OCI-LY7 (cell line): ENCODE data around the gene UBE2J2. TPM values are rescaled to one million over a fixed set of nuclear protein-coding genes. Genes with fewer than 3 reads are reported as not detected.

ENCODE experiments used
- BruUV-seq: library from RNA; stranded (reverse); fragments of 400-500 nt; replicated peaks from 2 replicates; lab custom pipeline; 2021; lab: Mats Ljungman, UMichigan
- CTCF ChIA-PET: fragments of 300-600 bp; sonication (Branson Sonifier 250); formaldehyde crosslinking; loops from one replicate; lab custom pipeline; 2022; ENCODE audit warnings: antibody characterized with exemption; ENCODE audit not compliant: unreplicated experiment; lab: Charles Lee
- POLR2A ChIA-PET: fragments of 300-600 bp; sonication (Branson Sonifier 250); formaldehyde crosslinking; loops from one replicate; lab custom pipeline; 2022; ENCODE audit warnings: antibody characterized with exemption; lab: Charles Lee
- DNase-seq: peaks from one replicate; pipeline ENCODE4 v3.0.0-alpha.2; 2015; ENCODE audit warnings: low spot score
- H2AFZ ChIP-seq: fragments of 200-600 bp; sonication (generic), shearing (Covaris generic); 2 replicates; pipeline ENCODE4 v1.6.1; 2014; ENCODE audit warnings: mild to moderate bottlenecking, antibody characterized with exemption, low read length, moderate library complexity
- H3K27ac ChIP-seq: fragments of 200-600 bp; sonication (generic); 2 replicates; pipeline ENCODE4 v1.5.1; 2014; ENCODE audit warnings: mixed run types, low read depth, mild to moderate bottlenecking, moderate library complexity, low read length, inconsistent platforms; ENCODE audit not compliant: poor library complexity, severe bottlenecking
- H3K36me3 ChIP-seq: fragments of 200-600 bp; sonication (generic); 2 replicates; pipeline ENCODE4 v1.6.1; 2014; ENCODE audit warnings: mild to moderate bottlenecking, antibody characterized with exemption, low read length, moderate library complexity, mixed read lengths; ENCODE audit not compliant: insufficient read depth
- H3K4me1 ChIP-seq: fragments of 200-600 bp; sonication (generic); 2 replicates; pipeline ENCODE4 v1.5.1; 2014; ENCODE audit warnings: mild to moderate bottlenecking, low read length; ENCODE audit not compliant: insufficient read depth, poor library complexity, severe bottlenecking
- H3K4me2 ChIP-seq: fragments of 200-600 bp; sonication (generic); 2 replicates; pipeline ENCODE4 v1.6.1; 2014; ENCODE audit warnings: mild to moderate bottlenecking, low read length
- H3K4me3 ChIP-seq: fragments of 200-600 bp; sonication (generic); 2 replicates; pipeline ENCODE4 v1.5.1; 2014; ENCODE audit warnings: mild to moderate bottlenecking, low read depth, low read length; ENCODE audit not compliant: poor library complexity, severe bottlenecking
- H3K79me2 ChIP-seq: fragments of 200-600 bp; sonication (generic); 2 replicates; pipeline ENCODE4 v1.6.1; 2016; ENCODE audit warnings: low read depth, mild to moderate bottlenecking, low read length, moderate library complexity, mixed read lengths; ENCODE audit not compliant: insufficient read depth
- H3K9me2 ChIP-seq: fragments of 200-600 bp; sonication (generic); 2 replicates; pipeline ENCODE4 v1.6.1; 2016; ENCODE audit warnings: mild to moderate bottlenecking, low read length, mixed read lengths; ENCODE audit not compliant: insufficient read depth
- H3K9me3 ChIP-seq: fragments of 200-600 bp; sonication (generic); 2 replicates; pipeline ENCODE4 v1.6.1; 2014; ENCODE audit warnings: mild to moderate bottlenecking, mixed run types, low read length, mixed read lengths
- H4K20me1 ChIP-seq: fragments of 200-600 bp; sonication (generic); 2 replicates; pipeline ENCODE4 v1.6.1; 2014; ENCODE audit warnings: mild to moderate bottlenecking, antibody characterized with exemption, low read length, moderate library complexity, mixed read lengths; ENCODE audit not compliant: insufficient read depth
- CTCF ChIP-seq: fragments of 200-600 bp; sonication (generic); conservative IDR thresholded peaks from 2 replicates; pipeline ENCODE4 v1.5.1; 2014; ENCODE audit warnings: mild to moderate bottlenecking, antibody characterized with exemption, low read length, moderate library complexity, mixed read lengths
- EZH2phosphoT487 ChIP-seq: fragments of 200-600 bp; sonication (generic); IDR thresholded peaks from 2 replicates; pipeline ENCODE4 v1.6.1; 2018; ENCODE audit warnings: low read depth, borderline replicate concordance, mild to moderate bottlenecking, mixed run types, antibody characterized with exemption, low read length, moderate library complexity, mixed read lengths
- intact Hi-C: fragments of 100-400 bp; cut with micrococcal nuclease; formaldehyde crosslinking; loops from one replicate; pipeline ENCODE4 v1.10.0; 2022; ENCODE audit not compliant: unreplicated experiment
- total RNA-seq, 2 experiments: library from RNA; depleted of rRNA in 1 of 2; stranded (reverse); fragments of >200 nt in 1 of 2; shearing (Covaris generic) in 1 of 2; gene quantifications; 2 replicates each; pipeline ENCODE4 v1.2.3, GENCODE V29; 2014 to 2022

Gene UBE2J2
- total RNA-seq, 2 experiments from 2014 or later: 69.2 to 88.7 TPM

- POLR2A ChIA-PET: no interaction called here
- Histone ChIP-seq H3K4me1 (no peaks in the 10 kb centered on the region), H3K27ac (no peak overlapping the region), H3K4me2 (no peak overlapping the region), H3K79me2 (no peaks in the 10 kb centered on the region), H3K4me3 (no peak overlapping the region), H3K9me3 (no peaks in the 10 kb centered on the region), H4K20me1 (no peaks in the 10 kb centered on the region), H3K36me3 (peaks cover 83% of the 10 kb centered on the region), H3K9me2 (no peaks in the 10 kb centered on the region), H2AFZ (no peak overlapping the region)
- DNase-seq: no peak
- intact Hi-C loops: no loop called here
- no TSS peak for BruUV-seq
- CTCF ChIA-PET: no interaction called here
- no peak for TF ChIP-seq EZH2phosphoT487
- no peak for TF ChIP-seq CTCF
Measured at GRCh38 chr1:1259540-1259939, 14.1 kb downstream of the UBE2J2 start.

- ChIA-PET POLR2A (no interaction called here), CTCF (no interaction called here)
- Histone ChIP-seq H3K79me2 (no peaks in the 10 kb centered on the region), H3K4me2 (no peak overlapping the region), H3K9me3 (no peaks in the 10 kb centered on the region), H3K9me2 (no peaks in the 10 kb centered on the region), H3K4me1 (no peaks in the 10 kb centered on the region), H3K4me3 (no peak overlapping the region), H4K20me1 (no peaks in the 10 kb centered on the region), H3K36me3 (peaks cover 87% of the 10 kb centered on the region), H3K27ac (no peak overlapping the region), H2AFZ (no peak overlapping the region)
- TF ChIP-seq EZH2phosphoT487: no peak
- no peak for TF ChIP-seq CTCF
- intact Hi-C loops: no loop called here
- no peak for DNase-seq
- no TSS peak for BruUV-seq
Measured at GRCh38 chr1:1259119-1259488, 14.6 kb downstream of the UBE2J2 start.

- H4K20me1 ChIP-seq: no peaks in the 10 kb centered on the region
- H3K79me2 ChIP-seq: no peaks in the 10 kb centered on the region
- DNase-seq: no peak
- intact Hi-C loops: no loop called here
- H2AFZ ChIP-seq: no peak overlapping the region
- H3K36me3 ChIP-seq: peaks cover 85% of the 10 kb centered on the region
- no TSS peak for BruUV-seq
- H3K4me2 ChIP-seq: no peak overlapping the region
- no peaks in the 10 kb centered on the region for H3K9me2 ChIP-seq
- TF ChIP-seq EZH2phosphoT487: no peak
- TF ChIP-seq CTCF: no peak
- ChIA-PET POLR2A (no interaction called here), CTCF (interaction anchor here (1.1 kb wide), 1 partner anchor 16 kb away, joined by 3 read pairs; the partner anchor contains the start of gene UBE2J2)
- no peak overlapping the region for H3K27ac ChIP-seq
- no peaks in the 10 kb centered on the region for H3K4me1 ChIP-seq
- no peak overlapping the region for H3K4me3 ChIP-seq
- no peaks in the 10 kb centered on the region for H3K9me3 ChIP-seq
Measured at GRCh38 chr1:1256956-1257871, 16.4 kb downstream of the UBE2J2 start.
